ENCODE measurements around the gene TIPARP.

DNA sequence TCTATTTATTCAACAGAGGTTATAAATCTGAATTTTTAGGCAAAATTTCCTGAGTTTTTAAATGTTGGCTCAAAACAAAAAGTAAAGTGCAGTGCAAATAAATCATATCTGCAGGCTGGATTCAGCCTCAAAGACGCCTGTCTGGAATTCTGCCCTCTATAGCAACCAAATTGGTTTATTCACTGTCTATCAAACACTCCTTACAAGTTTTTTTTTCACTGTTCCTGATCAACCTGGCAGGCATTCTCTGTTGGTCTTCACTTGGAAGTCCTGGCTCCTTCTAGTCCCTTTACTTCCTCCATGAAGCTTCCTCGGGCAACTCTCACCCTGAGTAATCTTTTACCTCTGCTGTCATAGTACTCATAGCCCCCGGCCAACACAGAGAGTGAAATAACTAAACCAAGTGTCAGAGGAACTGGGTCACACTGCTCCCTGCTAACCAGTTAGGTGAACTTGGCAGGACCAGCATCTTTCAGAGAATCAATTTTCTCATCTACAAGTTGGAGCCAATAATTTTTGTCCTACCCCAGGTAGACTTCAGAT, 36.8 kb upstream of the TIPARP start:
- TF ChIP-seq CTCF (IDR thresholded peaks at IDR 0.05) (no peak), ZFX (IDR thresholded peaks at IDR 0.05; ENCODE audit: borderline replicate concordance) (no peak)
